SK-N-MC (cell line): ENCODE results near the gene DAAM2.

ENCODE experiments used
- EZH2 ChIP-seq: fragments of 200-600 bp; sonication (generic); IDR thresholded peaks from one replicate; pipeline ENCODE4 v1.6.1; 2017; ENCODE audit warnings: antibody characterized with exemption
- FOXP2 ChIP-seq: optimal IDR thresholded peaks from 2 replicates; pipeline ENCODE3; 2011; ENCODE audit warnings: mild to moderate bottlenecking, moderate library complexity; ENCODE audit not compliant: insufficient read depth; ENCODE audit errors: extremely low read length, control extremely low read depth
- POLR2AphosphoS5 ChIP-seq: IDR thresholded peaks from 2 replicates; pipeline ENCODE4 v1.6.1; 2012; ENCODE audit warnings: mild to moderate bottlenecking, low read depth, low read length, borderline replicate concordance

DNA sequence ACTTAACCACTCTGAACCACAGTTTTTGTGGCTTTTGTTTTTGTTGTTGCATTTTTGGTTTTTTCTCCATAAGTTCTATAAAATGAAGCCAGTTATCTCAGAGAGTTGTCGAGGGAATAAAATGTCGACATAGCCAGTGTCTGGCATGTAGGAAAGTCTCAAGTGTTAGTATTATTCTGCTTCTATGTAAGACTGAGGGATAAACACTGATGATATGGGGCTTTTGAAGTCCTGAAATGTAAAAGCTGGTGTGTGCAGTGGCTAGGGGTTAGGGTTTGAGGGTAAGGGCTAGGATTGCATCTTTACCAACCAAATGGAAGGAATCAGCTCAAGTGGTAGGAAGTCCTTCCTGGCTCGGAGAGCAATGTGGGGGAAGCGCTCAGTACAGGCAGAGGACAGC lies 59.2 kb downstream of the DAAM2 start:
- TF ChIP-seq EZH2, result no peak
- no peak for TF ChIP-seq POLR2AphosphoS5
- no peak for TF ChIP-seq FOXP2
